PC-3 (cell line): ENCODE data around the gene STAT4. TPM values are rescaled to one million over a fixed set of nuclear protein-coding genes. Genes with fewer than 3 reads are reported as not detected.

Source experiments
- ATAC-seq: fragments of 200-7000 bp; cut with Tn5 transposase; 2 replicates; pipeline ENCODE4 v1.9.1; 2020; ENCODE audit warnings: mild to moderate bottlenecking, moderate library complexity
- BruUV-seq: library from RNA; stranded (reverse); fragments of 400-500 nt; replicated peaks from 2 replicates; lab custom pipeline; 2021; lab: Mats Ljungman, UMichigan
- CTCF ChIA-PET: fragments of 300-600 bp; sonication (Branson Sonifier 250); formaldehyde crosslinking; loops from one replicate; lab custom pipeline; 2022; ENCODE audit warnings: antibody characterized with exemption; lab: Charles Lee
- POLR2A ChIA-PET: fragments of 300-600 bp; sonication (Branson Sonifier 250); formaldehyde crosslinking; loops from one replicate; lab custom pipeline; 2022; ENCODE audit warnings: antibody characterized with exemption; ENCODE audit not compliant: unreplicated experiment; lab: Charles Lee
- DNase-seq: peaks from one replicate; pipeline ENCODE4 v3.0.0-alpha.2; 2015
- H2AFZ ChIP-seq: fragments of 300-600 bp; sonication (generic); 2 replicates; pipeline ENCODE4 v1.6.0; 2016; ENCODE audit warnings: antibody characterized with exemption, low read length
- H3F3A ChIP-seq: fragments of 300-600 bp; sonication (generic); one replicate; pipeline ENCODE4 v1.6.0; 2017; ENCODE audit warnings: antibody characterized with exemption, low read length, control low read depth, mild to moderate bottlenecking; ENCODE audit not compliant: unreplicated experiment
- H3K27ac ChIP-seq: fragments of 300-600 bp; sonication (generic); 2 replicates; pipeline ENCODE4 v1.5.1; 2016; ENCODE audit warnings: mild to moderate bottlenecking, low read length
- H3K27me3 ChIP-seq: fragments of 300-600 bp; sonication (generic); 2 replicates; pipeline ENCODE4 v1.6.1; 2016; ENCODE audit warnings: low read length, mixed read lengths
- H3K36me3 ChIP-seq: fragments of 300-600 bp; sonication (generic); 2 replicates; pipeline ENCODE4 v1.6.1; 2016; ENCODE audit warnings: low read depth, mixed run types, low read length, mixed read lengths
- H3K4me1 ChIP-seq: fragments of 300-600 bp; sonication (generic); 2 replicates; pipeline ENCODE4 v1.5.1; 2016; ENCODE audit warnings: low read length; ENCODE audit not compliant: insufficient read depth
- H3K4me2 ChIP-seq: fragments of 300-600 bp; sonication (generic); 2 replicates; pipeline ENCODE4 v1.6.0; 2016; ENCODE audit warnings: low read length
- H3K4me3 ChIP-seq: fragments of 300-600 bp; sonication (generic); 2 replicates; pipeline ENCODE4 v1.5.1; 2016; ENCODE audit warnings: mild to moderate bottlenecking, low read length, mixed read lengths
- H3K79me2 ChIP-seq: fragments of 300-600 bp; sonication (generic); 2 replicates; pipeline ENCODE4 v1.6.1; 2017; ENCODE audit warnings: low read length, mixed read lengths
- H3K9ac ChIP-seq: fragments of 300-600 bp; sonication (generic); 2 replicates; pipeline ENCODE4 v1.6.0; 2016; ENCODE audit warnings: mild to moderate bottlenecking, low read length
- H3K9me2 ChIP-seq: fragments of 300-600 bp; sonication (generic); replicated peaks from 2 replicates; pipeline ENCODE4 v1.6.1; 2016; ENCODE audit warnings: mixed run types, low read length, mixed read lengths
- H3K9me3 ChIP-seq: fragments of 300-600 bp; sonication (generic); 2 replicates; pipeline ENCODE4 v1.6.1; 2016; ENCODE audit warnings: low read length, mixed read lengths
- H4K20me1 ChIP-seq: fragments of 300-600 bp; sonication (generic); 2 replicates; pipeline ENCODE4 v1.6.1; 2016; ENCODE audit warnings: low read length, mixed read lengths
- CTCF ChIP-seq: fragments of 300-600 bp; sonication (generic); conservative IDR thresholded peaks from 2 replicates; pipeline ENCODE4 v1.5.1; 2017; ENCODE audit warnings: antibody characterized with exemption, low read depth, mild to moderate bottlenecking, low read length
- EZH2 ChIP-seq: fragments of 300-600 bp; sonication (generic); IDR thresholded peaks from one replicate; pipeline ENCODE4 v1.6.1; 2017; ENCODE audit warnings: antibody characterized with exemption, mild to moderate bottlenecking, low read length; ENCODE audit not compliant: unreplicated experiment
- EZH2phosphoT487 ChIP-seq: fragments of 300-600 bp; sonication (generic); IDR thresholded peaks from 2 replicates; pipeline ENCODE4 v1.6.1; 2018; ENCODE audit warnings: mild to moderate bottlenecking, antibody characterized with exemption, low read length, borderline replicate concordance
- intact Hi-C: fragments of 100-400 bp; cut with micrococcal nuclease; formaldehyde crosslinking; loops from 2 replicates; pipeline ENCODE4 v1.9.0; 2023
- total RNA-seq: library from RNA; depleted of rRNA; stranded (reverse); fragments of >200 nt; gene quantifications from 2 replicates; pipeline ENCODE4 v1.2.3, GENCODE V29; 2014

STAT4 gene
- total RNA-seq, 1 experiment from 2014 or later, result 1.6 TPM

GRCh38 chr2:191050640-191050987 is 100.2 kb downstream of the STAT4 start:
- ChIA-PET POLR2A (no interaction called here), CTCF (interaction anchor here (0.7 to 2.6 kb wide), 2 partner anchors 16 to 105 kb away, joined by 3 to 37 read pairs; no protein-coding TSS in a partner anchor)
- no peaks in the 10 kb centered on the region for H3K9me3 ChIP-seq

GRCh38 chr2:191049728-191050639 is 100.8 kb downstream of the STAT4 start:
- H2AFZ ChIP-seq, result no peak overlapping the region
- H3K9ac ChIP-seq, result no peak overlapping the region
- no peak for DNase-seq
- no peak overlapping the region for H3K27ac ChIP-seq
- ChIA-PET POLR2A (interaction anchor here (0.7 kb wide), 1 partner anchor 106 kb away, joined by 4 read pairs; no protein-coding TSS in a partner anchor), CTCF (interaction anchor here (0.7 kb wide), 1 partner anchor 16 kb away, joined by 3 read pairs; no protein-coding TSS in a partner anchor)
- no peaks in the 10 kb centered on the region for H3K27me3 ChIP-seq
- H4K20me1 ChIP-seq, result no peaks in the 10 kb centered on the region
- no TSS peak for BruUV-seq
- H3K4me2 ChIP-seq, result no peak overlapping the region
- no peaks in the 10 kb centered on the region for H3K9me3 ChIP-seq
- no peaks in the 10 kb centered on the region for H3K79me2 ChIP-seq
- H3K4me3 ChIP-seq, result no peak overlapping the region
- H3K36me3 ChIP-seq, result no peaks in the 10 kb centered on the region
- intact Hi-C loops, result loop anchor here (5.0 kb wide), 1 partner anchor 452 kb away; no protein-coding TSS in a partner anchor
- no peaks in the 10 kb centered on the region for H3K9me2 ChIP-seq
- no peak for ATAC-seq
- TF ChIP-seq EZH2 (no peak), CTCF (no peak), EZH2phosphoT487 (no peak)
- no peaks in the 10 kb centered on the region for H3F3A ChIP-seq
- H3K4me1 ChIP-seq, result peaks cover 12% of the 10 kb centered on the region

More at GRCh38 chr2:191050640-191050987, 100.2 kb downstream of the STAT4 start:
- DNase-seq (no peak), ATAC-seq (no peak)
- H2AFZ ChIP-seq, result no peak overlapping the region
- H3K9ac ChIP-seq, result no peak overlapping the region
- intact Hi-C loops, result loop anchor here (5.0 kb wide), 1 partner anchor 452 kb away; no protein-coding TSS in a partner anchor
- no peaks in the 10 kb centered on the region for H3K79me2 ChIP-seq
- H3K36me3 ChIP-seq, result no peaks in the 10 kb centered on the region
- H3K4me3 ChIP-seq, result no peak overlapping the region
- BruUV-seq, result no TSS peak
- no peak overlapping the region for H3K27ac ChIP-seq
- no peak overlapping the region for H3K4me2 ChIP-seq
- no peaks in the 10 kb centered on the region for H3K27me3 ChIP-seq
- no peaks in the 10 kb centered on the region for H3F3A ChIP-seq
- no peak for TF ChIP-seq EZH2
- no peak for TF ChIP-seq CTCF
- TF ChIP-seq EZH2phosphoT487, result no peak
- no peaks in the 10 kb centered on the region for H3K9me2 ChIP-seq
- no peaks in the 10 kb centered on the region for H4K20me1 ChIP-seq
- peaks cover 7% of the 10 kb centered on the region for H3K4me1 ChIP-seq
